SKM-1 (cell line): ENCODE measurements around the gene NCOR1.
"Not testable (repeated sequence)": the region's sequence is repeated elsewhere in the genome, so short reads cannot be mapped to it uniquely, and the experiment has no call there.

Experiments used
- DNase-seq: peaks from one replicate; lab custom pipeline; 2025; ENCODE audit not compliant: unreplicated experiment; lab: John Stamatoyannopoulos, UW

NCOR1 gene

DNA sequence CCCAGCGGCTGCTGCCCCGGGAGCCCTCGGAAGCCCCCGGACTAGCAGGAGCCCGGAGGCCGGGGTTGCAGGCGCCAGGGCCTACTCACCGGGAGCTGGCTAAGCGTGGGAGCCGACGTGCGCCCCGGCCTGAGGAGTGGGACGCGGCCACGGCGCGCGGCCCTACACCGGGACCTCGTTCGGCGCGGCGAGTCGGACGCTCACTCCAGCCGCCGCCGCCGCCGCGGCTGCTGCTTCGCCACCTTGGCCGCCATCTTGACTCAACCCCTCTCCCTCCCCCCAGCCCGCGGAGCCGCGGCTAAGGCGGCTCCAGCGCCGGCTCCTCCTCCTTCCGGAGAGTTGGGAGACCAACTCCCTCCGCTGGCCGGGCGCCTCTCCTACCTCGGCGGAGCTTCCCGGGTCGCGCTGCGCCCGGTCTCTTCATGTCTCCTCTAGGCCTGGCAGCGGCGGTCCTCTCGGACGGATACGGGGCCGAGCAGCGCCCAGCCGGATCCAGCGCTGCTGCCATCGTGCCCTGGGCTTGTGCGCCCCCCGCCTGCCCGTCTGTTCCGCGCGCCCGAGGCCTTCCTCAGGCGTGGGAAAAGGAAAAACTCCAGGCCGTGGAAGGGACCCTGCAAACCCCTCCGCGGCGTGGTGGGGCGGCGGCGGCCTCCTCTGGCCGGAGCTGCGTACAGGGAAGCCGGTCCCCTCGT lies at the start of gene NCOR1:
NCOR1 (minus strand) TSS at position 262 of the 692 bp plus-strand sequence. CDS start 20,965 bp downstream, outside the sequence.
- DNase-seq, result peak; percentile 83

DNA sequence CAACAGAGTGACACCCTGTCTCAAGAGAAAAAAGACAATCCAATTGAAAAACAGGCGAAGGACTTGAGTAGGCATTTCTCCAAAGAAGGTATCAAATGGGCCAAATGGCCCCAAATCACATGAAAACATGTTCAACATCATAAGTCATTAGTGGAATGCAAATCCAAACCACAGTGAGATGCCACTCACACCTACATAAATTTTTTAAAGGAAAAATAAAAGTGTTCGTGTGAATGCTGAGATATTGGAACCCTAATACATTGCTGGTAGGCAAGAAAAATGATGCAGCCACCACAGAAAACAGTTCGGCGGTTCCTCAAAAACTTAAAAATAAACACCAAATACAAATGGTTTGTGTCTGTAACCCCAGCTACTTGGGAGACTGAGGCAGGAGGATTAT lies 46.9 kb upstream of the NCOR1 start:
- no peak for DNase-seq

DNA sequence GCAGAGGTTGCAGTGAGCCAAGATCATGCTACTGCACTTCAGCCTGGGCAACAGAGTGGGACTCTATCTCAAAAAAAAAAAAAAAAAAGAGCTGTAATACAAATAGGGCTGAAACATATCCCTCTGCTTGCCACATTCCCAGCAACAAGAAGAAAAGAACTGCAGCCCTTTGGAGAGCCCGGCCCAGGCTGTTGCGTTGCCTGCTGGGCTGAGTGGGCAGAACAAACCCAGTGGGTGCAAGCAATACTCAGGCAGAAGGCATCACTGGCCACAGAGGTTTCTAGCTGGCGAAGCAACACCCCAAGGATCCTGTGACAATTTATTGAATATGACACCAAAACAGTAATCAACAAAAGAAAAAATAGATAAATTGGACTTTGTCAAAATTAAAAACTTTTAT lies 45.7 kb upstream of the NCOR1 start:
- DNase-seq, result no peak

GRCh38 chr17:16259926-16260325 lies 44.6 kb upstream of the NCOR1 start:
- DNase-seq, result no peak

GRCh38 chr17:16258901-16259300 lies 43.6 kb upstream of the NCOR1 start:
- DNase-seq, result no peak

- DNase-seq, result no peak
Observed at GRCh38 chr17:16255481-16255921, 40.2 kb upstream of the NCOR1 start.

DNA sequence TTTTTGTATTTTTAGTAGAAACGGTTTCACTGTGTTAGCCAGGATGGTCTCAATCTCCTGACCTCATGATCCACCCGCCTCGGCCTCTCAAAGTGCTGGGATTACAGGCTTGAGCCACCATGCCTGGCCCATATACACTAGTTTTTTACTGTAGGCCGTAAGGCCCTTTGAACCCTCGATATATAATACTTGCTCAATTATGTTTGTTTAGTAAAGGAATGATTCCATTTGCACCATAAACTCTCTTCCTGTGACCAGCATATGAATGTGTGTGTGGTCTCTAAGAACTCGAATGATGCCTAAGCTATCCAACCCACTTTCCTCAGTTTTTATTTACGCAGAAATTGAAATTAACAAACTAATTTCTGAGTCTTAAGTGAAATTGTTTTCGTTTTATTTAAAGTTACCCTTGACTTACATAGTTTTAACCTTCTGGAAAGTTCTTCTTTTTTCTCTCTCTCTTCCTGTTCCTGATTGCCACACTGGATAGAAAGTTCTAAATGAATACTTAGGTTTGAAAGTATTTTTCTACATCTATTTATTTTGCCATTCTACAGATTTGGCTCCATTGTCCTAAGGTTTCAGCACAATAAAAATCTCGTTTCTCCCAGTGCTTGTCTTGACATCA lies 39.6 kb upstream of the NCOR1 start:
- no peak for DNase-seq

- no peak for DNase-seq
Observed at GRCh38 chr17:16251556-16251955, 36.2 kb upstream of the NCOR1 start.

- DNase-seq, result no peak
Observed at GRCh38 chr17:16251043-16251442, 35.7 kb upstream of the NCOR1 start.

- no peak for DNase-seq
Observed at GRCh38 chr17:16250635-16251034, 35.3 kb upstream of the NCOR1 start.

DNA sequence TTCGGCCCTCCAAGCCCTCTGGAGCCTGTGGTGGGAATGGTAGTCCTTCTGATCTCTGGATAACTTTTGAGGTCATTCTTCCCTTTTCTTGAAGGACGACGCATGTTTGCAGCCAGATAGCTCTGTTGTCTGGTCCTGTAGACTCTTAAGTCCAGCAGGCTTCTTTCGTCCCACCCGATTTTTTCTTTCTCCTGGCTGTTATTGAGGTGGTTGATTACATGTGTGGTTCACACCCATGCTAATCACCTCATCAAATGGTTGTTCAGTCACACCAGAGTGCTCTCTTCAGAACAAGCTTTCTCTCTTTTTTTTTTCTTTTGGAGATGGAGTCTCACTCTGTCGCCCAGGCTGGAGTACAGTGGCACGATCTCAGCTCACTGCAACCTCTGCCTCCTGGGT lies 32.3 kb upstream of the NCOR1 start:
- DNase-seq, result no peak

DNA sequence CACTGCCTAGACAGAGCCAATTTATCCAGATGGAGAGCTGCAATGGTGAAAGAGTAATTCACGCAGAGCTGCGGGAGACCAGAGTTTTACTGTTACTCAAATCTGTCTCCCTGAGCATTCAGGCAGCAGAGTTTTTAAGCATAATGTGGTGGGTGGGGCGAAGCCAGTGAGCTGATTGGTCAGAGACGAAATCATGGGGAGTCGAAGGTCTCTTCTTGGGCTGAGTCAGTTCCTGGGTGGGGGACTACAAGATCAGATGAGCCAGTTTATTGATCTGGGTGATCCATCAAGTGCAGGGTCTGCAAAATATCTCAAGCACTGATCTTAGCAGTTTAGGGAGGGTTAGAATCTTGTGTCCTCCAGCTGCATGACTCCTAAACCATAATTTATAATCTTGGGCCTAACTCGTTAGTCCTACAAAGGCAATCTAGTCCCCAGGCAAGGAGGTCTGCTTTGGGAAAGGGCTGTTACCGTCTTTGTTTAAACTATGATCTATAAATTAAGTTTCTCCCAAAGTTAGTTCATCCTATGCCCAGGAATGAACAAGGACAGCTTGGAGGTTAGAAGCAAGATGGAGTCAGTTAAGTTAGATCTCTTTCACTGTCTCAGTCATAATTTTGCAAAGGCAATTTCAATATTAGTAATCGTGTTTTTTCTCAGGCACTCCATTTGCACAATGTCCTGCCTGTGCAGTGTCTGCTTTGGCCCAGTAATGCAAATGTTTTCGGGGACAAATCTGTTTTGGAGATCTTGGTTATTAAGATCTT lies 28.6 kb upstream of the NCOR1 start:
- DNase-seq, result no peak

DNA sequence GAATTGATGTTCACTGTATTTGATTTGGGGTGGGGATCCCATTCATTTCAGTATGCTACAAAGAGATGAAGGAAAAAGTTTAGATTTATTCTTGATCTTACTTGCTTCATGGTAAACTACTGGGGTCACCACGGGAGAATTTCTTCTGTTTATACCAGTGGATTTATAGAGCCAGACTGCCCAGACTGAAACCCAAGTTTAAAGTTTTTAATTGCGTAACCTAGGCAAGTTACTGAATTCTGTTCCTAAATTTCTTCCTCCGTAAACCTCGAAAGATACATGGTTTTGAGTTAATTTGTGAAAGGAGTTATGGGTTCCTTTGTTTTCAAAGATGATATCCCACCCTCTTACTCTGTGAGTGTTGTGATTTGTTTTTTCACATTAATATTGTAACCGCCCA lies 28.1 kb upstream of the NCOR1 start:
- DNase-seq, result no peak

DNA sequence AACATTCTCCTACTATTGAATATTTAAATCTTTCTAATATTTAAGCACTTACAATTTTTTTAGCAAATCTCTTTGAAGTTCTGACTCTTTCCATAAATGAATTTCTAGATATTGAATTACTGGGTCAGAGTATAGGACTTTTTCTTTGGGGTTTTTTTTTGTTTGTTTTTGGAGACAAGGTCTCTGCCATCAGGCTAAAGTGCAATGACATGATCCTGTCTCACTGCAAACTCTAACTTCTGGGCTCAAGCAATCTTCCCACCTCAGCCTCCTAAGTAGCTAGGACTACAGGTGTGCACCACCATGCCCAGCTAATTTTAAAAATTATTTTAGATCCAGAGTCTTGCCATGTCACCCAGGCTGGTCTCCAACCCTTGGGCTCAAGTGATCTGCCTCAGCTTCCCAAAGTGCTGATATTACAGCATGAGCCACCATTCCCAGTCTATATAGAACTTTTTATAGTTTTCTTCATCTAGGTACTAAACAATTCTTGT lies 26.6 kb upstream of the NCOR1 start:
- no peak for DNase-seq

- no peak for DNase-seq
Observed at GRCh38 chr17:16239931-16240330, 24.6 kb upstream of the NCOR1 start.

- no peak for DNase-seq
Observed at GRCh38 chr17:16232391-16232790, 17.1 kb upstream of the NCOR1 start.

GRCh38 chr17:16229912-16230561 lies 14.7 kb upstream of the NCOR1 start:
- not testable (repeated sequence) for DNase-seq

DNA sequence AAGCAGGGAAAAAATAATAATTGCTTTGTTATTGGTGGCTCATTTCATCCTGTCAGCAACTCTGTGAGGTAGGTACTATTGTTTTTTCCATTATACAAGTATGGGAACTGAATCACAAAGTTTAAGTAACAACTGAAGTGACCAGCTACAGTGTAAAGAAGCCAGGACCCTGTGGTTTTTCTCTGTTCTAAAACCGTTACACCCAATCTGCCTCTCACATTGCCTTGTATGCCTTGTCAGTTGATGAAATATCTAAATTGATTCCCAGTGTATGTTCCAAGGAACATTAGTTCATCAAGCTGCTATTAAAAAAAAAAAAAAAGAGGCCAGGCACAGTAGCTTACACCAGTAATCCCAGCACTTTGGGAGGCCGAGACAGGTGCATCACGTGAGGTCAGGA lies 7.1 kb upstream of the NCOR1 start:
- no peak for DNase-seq

GRCh38 chr17:16217002-16217635 lies 1.8 kb upstream of the NCOR1 start, which contains the start of gene PIGL:
TSS of gene PIGL (plus strand) at chr17:16217210. CDS start at chr17:16217227, 17 bp downstream.
- peak; percentile 83 for DNase-seq

DNA sequence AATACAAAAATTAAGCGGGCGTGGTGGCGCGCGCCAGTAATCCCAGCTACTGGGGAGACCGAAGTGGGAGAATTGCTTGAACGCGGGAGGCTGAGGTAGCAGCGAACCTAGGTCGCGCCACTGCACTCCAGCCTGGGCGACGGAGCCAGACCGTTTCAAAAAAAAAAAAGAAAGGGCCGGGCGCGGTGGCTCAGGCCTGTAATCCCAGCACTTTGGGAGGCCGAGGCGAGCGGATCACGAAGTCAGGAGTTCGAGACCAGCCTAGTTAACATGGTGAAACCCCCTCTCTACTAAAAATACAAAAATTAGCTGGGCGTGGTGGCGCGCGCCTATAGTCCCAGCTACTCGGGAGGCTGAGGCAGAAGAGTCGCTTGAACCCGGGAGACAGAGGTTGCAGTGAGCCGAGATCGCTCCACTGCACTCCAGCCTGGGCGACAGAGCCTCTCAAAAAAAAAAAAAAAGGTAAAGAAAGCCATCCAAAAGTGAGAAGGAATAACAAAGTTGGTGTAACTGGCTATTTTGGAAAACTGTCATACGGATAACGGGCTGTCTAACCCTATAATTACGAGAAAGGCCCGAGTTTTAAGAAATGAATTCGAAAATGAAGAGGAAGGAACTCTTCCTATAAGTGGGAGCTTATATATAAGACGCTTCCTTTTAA lies 1.1 kb upstream of the NCOR1 start:
- DNase-seq, result not testable (repeated sequence)
